GM23248 (cell line): ENCODE measurements around the gene NACA2.

Experiments
- EZH2 ChIP-seq: fragments of 200-600 bp; sonication (generic); IDR thresholded peaks from 2 replicates; pipeline ENCODE4 v1.6.1; 2018; ENCODE audit warnings: antibody characterized with exemption, mild to moderate bottlenecking; ENCODE audit not compliant: insufficient read depth, poor library complexity, severe bottlenecking
- EZH2phosphoT487 ChIP-seq: fragments of 200-600 bp; sonication (generic); IDR thresholded peaks from 2 replicates; pipeline ENCODE4 v1.6.1; 2018; ENCODE audit warnings: antibody characterized with exemption, moderate library complexity, mild to moderate bottlenecking, low read depth; ENCODE audit not compliant: insufficient read depth

DNA sequence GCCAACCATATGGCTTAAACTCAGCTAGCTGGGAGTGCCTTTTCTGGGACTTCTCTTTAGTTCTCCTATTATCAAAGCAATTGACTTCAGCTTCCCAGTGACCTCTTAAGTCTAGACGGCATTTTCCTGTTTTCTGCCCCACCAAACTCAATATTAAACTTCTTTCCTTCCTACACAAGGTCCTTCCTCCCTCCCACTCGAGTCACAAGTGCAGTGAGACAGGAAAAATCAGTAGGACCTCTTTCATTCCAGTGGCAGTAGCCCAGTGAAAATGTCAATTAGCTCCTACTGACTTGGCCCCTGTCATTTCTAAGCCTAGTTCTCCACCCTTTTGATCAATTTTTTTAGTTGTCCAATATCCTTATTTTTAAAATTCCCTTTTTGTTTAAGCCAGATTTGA is 9.6 kb upstream of the NACA2 start:
- TF ChIP-seq EZH2phosphoT487 (no peak), EZH2 (no peak)
